MM.1S (cell line): ENCODE results near the gene NQO2.

Source experiments
- EZH2 ChIP-seq: fragments of 300-600 bp; sonication (generic); optimal IDR thresholded peaks from 2 replicates; pipeline ENCODE3; 2017; ENCODE audit warnings: low read depth, mild to moderate bottlenecking, antibody characterized with exemption, low read length, mixed read lengths
- EZH2phosphoT487 ChIP-seq: fragments of 300-600 bp; sonication (generic); IDR thresholded peaks from 2 replicates; pipeline ENCODE4 v1.6.1; 2018; ENCODE audit warnings: antibody characterized with exemption, low read length
- TF ChIP-seq, protein P1 (sequence below): fragments of 300-600 bp; sonication (generic); IDR thresholded peaks from 2 replicates; pipeline ENCODE4 v1.5.1; 2016; ENCODE audit warnings: antibody characterized with exemption, low read length, mixed read lengths

DNA sequence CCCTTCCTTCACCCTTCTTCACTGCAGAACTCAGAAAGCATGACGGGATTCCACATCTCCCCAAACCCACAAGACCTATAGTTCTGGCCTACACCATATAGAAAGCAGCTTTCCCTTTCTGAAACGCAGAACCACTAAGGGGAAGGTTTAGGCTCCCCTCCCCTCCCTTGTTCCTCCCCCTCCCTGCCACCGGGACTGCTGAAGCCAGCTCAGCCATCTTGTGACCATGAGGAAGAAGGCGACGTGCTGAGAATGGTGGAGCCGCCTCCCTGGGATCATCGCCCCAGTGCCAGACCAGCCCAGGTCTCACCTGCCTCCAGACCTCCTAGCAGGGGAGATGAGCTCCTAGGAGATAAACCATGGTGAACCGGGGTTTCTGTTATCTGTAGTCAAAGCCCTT is 48.0 kb upstream of the NQO2 start:
- TF ChIP-seq, protein P1, sequence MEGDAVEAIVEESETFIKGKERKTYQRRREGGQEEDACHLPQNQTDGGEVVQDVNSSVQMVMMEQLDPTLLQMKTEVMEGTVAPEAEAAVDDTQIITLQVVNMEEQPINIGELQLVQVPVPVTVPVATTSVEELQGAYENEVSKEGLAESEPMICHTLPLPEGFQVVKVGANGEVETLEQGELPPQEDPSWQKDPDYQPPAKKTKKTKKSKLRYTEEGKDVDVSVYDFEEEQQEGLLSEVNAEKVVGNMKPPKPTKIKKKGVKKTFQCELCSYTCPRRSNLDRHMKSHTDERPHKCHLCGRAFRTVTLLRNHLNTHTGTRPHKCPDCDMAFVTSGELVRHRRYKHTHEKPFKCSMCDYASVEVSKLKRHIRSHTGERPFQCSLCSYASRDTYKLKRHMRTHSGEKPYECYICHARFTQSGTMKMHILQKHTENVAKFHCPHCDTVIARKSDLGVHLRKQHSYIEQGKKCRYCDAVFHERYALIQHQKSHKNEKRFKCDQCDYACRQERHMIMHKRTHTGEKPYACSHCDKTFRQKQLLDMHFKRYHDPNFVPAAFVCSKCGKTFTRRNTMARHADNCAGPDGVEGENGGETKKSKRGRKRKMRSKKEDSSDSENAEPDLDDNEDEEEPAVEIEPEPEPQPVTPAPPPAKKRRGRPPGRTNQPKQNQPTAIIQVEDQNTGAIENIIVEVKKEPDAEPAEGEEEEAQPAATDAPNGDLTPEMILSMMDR = no peak
- TF ChIP-seq EZH2 (no peak), EZH2phosphoT487 (no peak)
